ENCODE data around the gene CDC45. TPM values are rescaled to one million over a fixed set of nuclear protein-coding genes. Genes with fewer than 3 reads are reported as not detected.

Gene CDC45
- total and polyA plus RNA-seq, 2 donors from 2014 or later = 0.32 to 1.1 TPM

- H3K9me3 ChIP-seq (ENCODE audit: control insufficient read depth in 2 of 3, insufficient read depth in 1 of 3, low read length in 3 of 3) = no peaks in the 10 kb centered on the region
- intact Hi-C loops (cut with DNase I) = no loop called here
- peaks cover 0 to 8% (median 0%) of the 10 kb centered on the region in 3 donors for H3K4me1 ChIP-seq (ENCODE audit: control insufficient read depth in 2 of 3, insufficient read depth in 2 of 3, low read depth in 1 of 3, low read length in 3 of 3)
- no peak for TF ChIP-seq CTCF (IDR thresholded peaks at IDR 0.05; ENCODE audit: borderline replicate concordance, extremely low read depth, insufficient read depth)
- H3K9ac ChIP-seq (ENCODE audit: low read length in 3 of 3) = peak within 1 kb of the TSS in 1 of 3 donors; percentile 7
- H3K4me3 ChIP-seq (ENCODE audit: low read length in 3 of 3) = peak within 1 kb of the TSS; percentile 31 to 42 (median 42)
- no peaks in the 10 kb centered on the region for H3K27me3 ChIP-seq (ENCODE audit: control insufficient read depth, insufficient read depth, low read length)
- no peaks in the 10 kb centered on the region for H3K36me3 ChIP-seq (ENCODE audit: control insufficient read depth in 2 of 3, insufficient read depth in 3 of 3, low read length in 3 of 3)
- peak in 4 of 5 donors; percentile 64 to 84 (median 72) for DNase-seq
- peak within 1 kb of the TSS; percentile 67 to 88 for H3K27ac ChIP-seq (ENCODE audit: low read depth in 2 of 2, low read length in 2 of 2)
- FAIRE-seq = no peak
Measured at GRCh38 chr22:19524170-19525115, 44.7 kb downstream of the CDC45 start, which contains the start of gene CLDN5. Gene CLDN5, minus strand, starts transcription at chr22:19524410. Its CDS starts 155 bp downstream, at chr22:19524255.

GRCh38 chr22:19525116-19525660, 45.5 kb downstream of the CDC45 start:
- no peaks in the 10 kb centered on the region for H3K27me3 ChIP-seq (ENCODE audit: control insufficient read depth, insufficient read depth, low read length)
- no peaks in the 10 kb centered on the region for H3K9me3 ChIP-seq (ENCODE audit: control insufficient read depth in 2 of 3, insufficient read depth in 1 of 3, low read length in 3 of 3)
- peaks cover 0 to 8% (median 0%) of the 10 kb centered on the region in 3 donors for H3K4me1 ChIP-seq (ENCODE audit: control insufficient read depth in 2 of 3, insufficient read depth in 2 of 3, low read depth in 1 of 3, low read length in 3 of 3)
- no peaks in the 10 kb centered on the region for H3K36me3 ChIP-seq (ENCODE audit: control insufficient read depth in 2 of 3, insufficient read depth in 3 of 3, low read length in 3 of 3)
- no peak for TF ChIP-seq CTCF (IDR thresholded peaks at IDR 0.05; ENCODE audit: borderline replicate concordance, extremely low read depth, insufficient read depth)
- DNase-seq (peak in 2 of 5 donors; percentile 12 to 48), FAIRE-seq (no peak)
- H3K9ac ChIP-seq (ENCODE audit: low read length in 3 of 3) = no peak overlapping the region
- peak overlapping the region in 1 of 3 donors; percentile 41 for H3K4me3 ChIP-seq (ENCODE audit: low read length in 3 of 3)
- peak overlapping the region; percentile 71 to 88 for H3K27ac ChIP-seq (ENCODE audit: low read depth in 2 of 2, low read length in 2 of 2)
- intact Hi-C loops (cut with DNase I) = no loop called here

- peak overlapping the region; percentile 71 to 88 for H3K27ac ChIP-seq (ENCODE audit: low read depth in 2 of 2, low read length in 2 of 2)
- TF ChIP-seq CTCF (IDR thresholded peaks at IDR 0.05; ENCODE audit: borderline replicate concordance, extremely low read depth, insufficient read depth) = no peak
- H3K9ac ChIP-seq (ENCODE audit: low read length in 3 of 3) = no peak overlapping the region
- H3K4me1 ChIP-seq (ENCODE audit: control insufficient read depth in 2 of 3, insufficient read depth in 2 of 3, low read depth in 1 of 3, low read length in 3 of 3) = peaks cover 0 to 8% (median 0%) of the 10 kb centered on the region in 3 donors
- no peaks in the 10 kb centered on the region for H3K9me3 ChIP-seq (ENCODE audit: control insufficient read depth in 2 of 3, insufficient read depth in 1 of 3, low read length in 3 of 3)
- no peak overlapping the region for H3K4me3 ChIP-seq (ENCODE audit: low read length in 3 of 3)
- intact Hi-C loops (cut with DNase I) = no loop called here
- H3K27me3 ChIP-seq (ENCODE audit: control insufficient read depth, insufficient read depth, low read length) = no peaks in the 10 kb centered on the region
- no peaks in the 10 kb centered on the region for H3K36me3 ChIP-seq (ENCODE audit: control insufficient read depth in 2 of 3, insufficient read depth in 3 of 3, low read length in 3 of 3)
- DNase-seq (peak in 1 of 5 donors; percentile 35), FAIRE-seq (no peak)
Measured at GRCh38 chr22:19525666-19526065, 45.9 kb downstream of the CDC45 start.

Measured in kidney (tissue), 14 donors.